Activated naive CD8-positive, alpha-beta T cell treated with anti-CD3 and anti-CD28 coated beads, Interleukin-2, amount 10 ng/mL, durations not matched to agents 7 days and 5 days (primary cell): ENCODE measurements around the gene CARMIL3. TPM values are rescaled to one million over a fixed set of nuclear protein-coding genes. Genes with fewer than 3 reads are reported as not detected.
A peak's percentile ranks its signal among the peaks of the same experiment; 100 is the strongest.

Source experiments
- ATAC-seq: fragments of 150-1000 bp; cut with Tn5 transposase; one replicate; pipeline ENCODE4 v1.10.0; 2021; ENCODE audit warnings: low read depth, moderate library complexity
- POLR2A ChIA-PET: fragments of 350-600 bp; sonication (Branson Sonifier 250); formaldehyde crosslinking; loops from one replicate; lab custom pipeline; 2021; ENCODE audit warnings: antibody characterized with exemption; lab: Charles Lee
- DNase-seq: peaks from one replicate; pipeline ENCODE4 v3.0.0; 2021
- H3K27ac Mint-ChIP-seq: one replicate; pipeline ENCODE4 v1.8.0; 2022; ENCODE audit warnings: mild to moderate bottlenecking, mixed read lengths
- H3K27me3 Mint-ChIP-seq: one replicate; pipeline ENCODE4 v1.8.0; 2022; ENCODE audit warnings: mild to moderate bottlenecking, moderate library complexity, mixed read lengths
- H3K36me3 Mint-ChIP-seq: one replicate; pipeline ENCODE4 v1.8.0; 2021; ENCODE audit warnings: mild to moderate bottlenecking, mixed read lengths
- H3K4me1 Mint-ChIP-seq: one replicate; pipeline ENCODE4 v1.8.0; 2021; ENCODE audit warnings: mixed read lengths
- H3K4me3 Mint-ChIP-seq: one replicate; pipeline ENCODE4 v1.8.0; 2022; ENCODE audit warnings: mild to moderate bottlenecking, moderate library complexity, mixed read lengths
- H3K9me3 Mint-ChIP-seq: one replicate; pipeline ENCODE4 v1.8.0; 2021; ENCODE audit warnings: mixed read lengths
- total RNA-seq, 2 experiments: library from RNA; stranded (reverse); gene quantifications; one replicate each; pipeline ENCODE4 v1.2.3, GENCODE V29; 2021

Gene CARMIL3
- total RNA-seq, 2 experiments from 2014 or later = 0.80 to 0.91 TPM

- Mint-ChIP-seq H3K9me3 (no peaks in the 10 kb centered on the region), H3K4me1 (no peaks in the 10 kb centered on the region), H3K27ac (no peak overlapping the region), H3K36me3 (no peaks in the 10 kb centered on the region), H3K4me3 (no peak overlapping the region), H3K27me3 (peaks cover 2% of the 10 kb centered on the region)
- POLR2A ChIA-PET = no interaction called here
- ATAC-seq = no peak
- DNase-seq = no peak
These were observed 17.6 kb downstream of the CARMIL3 start for GRCh38 chr14:24069411-24069735.

- Mint-ChIP-seq H3K27me3 (peaks cover 2% of the 10 kb centered on the region), H3K9me3 (no peaks in the 10 kb centered on the region), H3K36me3 (no peaks in the 10 kb centered on the region), H3K4me1 (peaks cover 6% of the 10 kb centered on the region), H3K27ac (no peak overlapping the region), H3K4me3 (no peak overlapping the region)
- ATAC-seq = no peak
- POLR2A ChIA-PET = interaction anchor here (1.0 to 1.4 kb wide), 2 partner anchors 10 to 18 kb away, joined by 3 read pairs; partner anchors contain the start of gene CARMIL3
- DNase-seq = no peak
These were observed 18.7 kb downstream of the CARMIL3 start for GRCh38 chr14:24070285-24071143.

GRCh38 chr14:24071144-24071697 is 19.4 kb downstream of the CARMIL3 start, which contains the start of gene CPNE6:
Gene CPNE6, plus strand, starts transcription at chr14:24071562. Its CDS starts 1,375 bp downstream, at chr14:24072937.
- POLR2A ChIA-PET = interaction anchor here (1.0 to 1.4 kb wide), 2 partner anchors 10 to 19 kb away, joined by 3 read pairs; partner anchors contain the start of gene CARMIL3
- H3K4me1 Mint-ChIP-seq = peaks cover 13% of the 10 kb centered on the region
- H3K36me3 Mint-ChIP-seq = no peaks in the 10 kb centered on the region
- no peaks in the 10 kb centered on the region for H3K9me3 Mint-ChIP-seq
- ATAC-seq = no peak
- H3K4me3 Mint-ChIP-seq = no peak within 1 kb of the TSS
- peaks cover 2% of the 10 kb centered on the region for H3K27me3 Mint-ChIP-seq
- peak within 1 kb of the TSS; percentile 33 for H3K27ac Mint-ChIP-seq
- DNase-seq = no peak

GRCh38 chr14:24071836-24072430 is 20.1 kb downstream of the CARMIL3 start:
- no peak overlapping the region for H3K27ac Mint-ChIP-seq
- peaks cover 15% of the 10 kb centered on the region for H3K4me1 Mint-ChIP-seq
- POLR2A ChIA-PET = interaction anchor here (1.4 kb wide), 1 partner anchor 20 kb away, joined by 3 read pairs; the partner anchor contains the start of gene CARMIL3
- H3K27me3 Mint-ChIP-seq = peaks cover 2% of the 10 kb centered on the region
- no peak for DNase-seq
- no peak for ATAC-seq
- H3K36me3 Mint-ChIP-seq = no peaks in the 10 kb centered on the region
- H3K9me3 Mint-ChIP-seq = no peaks in the 10 kb centered on the region
- no peak overlapping the region for H3K4me3 Mint-ChIP-seq

- H3K27me3 Mint-ChIP-seq = peaks cover 2% of the 10 kb centered on the region
- POLR2A ChIA-PET = interaction anchor here (1.2 kb wide), 1 partner anchor 9 kb away, joined by 4 read pairs; no protein-coding TSS in a partner anchor
- H3K9me3 Mint-ChIP-seq = no peaks in the 10 kb centered on the region
- ATAC-seq = no peak
- no peak overlapping the region for H3K27ac Mint-ChIP-seq
- H3K36me3 Mint-ChIP-seq = no peaks in the 10 kb centered on the region
- peaks cover 15% of the 10 kb centered on the region for H3K4me1 Mint-ChIP-seq
- no peak for DNase-seq
- no peak overlapping the region for H3K4me3 Mint-ChIP-seq
These were observed 20.6 kb downstream of the CARMIL3 start for GRCh38 chr14:24072436-24072835.

GRCh38 chr14:24072881-24073877 is 21.4 kb downstream of the CARMIL3 start:
- Mint-ChIP-seq H3K4me1 (peaks cover 15% of the 10 kb centered on the region), H3K36me3 (no peaks in the 10 kb centered on the region), H3K9me3 (no peaks in the 10 kb centered on the region), H3K4me3 (no peak overlapping the region), H3K27me3 (peaks cover 2% of the 10 kb centered on the region), H3K27ac (no peak overlapping the region)
- ATAC-seq (no peak), DNase-seq (no peak)
- POLR2A ChIA-PET = interaction anchor here (0.6 to 1.2 kb wide), 4 partner anchors 8 to 1483 kb away, joined by 3 to 7 read pairs (median 4); no protein-coding TSS in a partner anchor

GRCh38 chr14:24074625-24075484 is 23.0 kb downstream of the CARMIL3 start:
- no peak for DNase-seq
- no peaks in the 10 kb centered on the region for H3K9me3 Mint-ChIP-seq
- ATAC-seq = no peak
- H3K4me3 Mint-ChIP-seq = no peak overlapping the region
- POLR2A ChIA-PET = interaction anchor here (0.7 to 1.9 kb wide), 6 partner anchors 17 to 357 kb away, joined by 3 to 8 read pairs (median 4); partner anchors contain the start of genes DCAF11, NRL and PCK2
- peak overlapping the region; percentile 89 for H3K27ac Mint-ChIP-seq
- H3K4me1 Mint-ChIP-seq = peaks cover 15% of the 10 kb centered on the region
- H3K27me3 Mint-ChIP-seq = peaks cover 2% of the 10 kb centered on the region
- no peaks in the 10 kb centered on the region for H3K36me3 Mint-ChIP-seq

GRCh38 chr14:24075485-24076301 is 23.9 kb downstream of the CARMIL3 start:
- H3K27ac Mint-ChIP-seq = peak overlapping the region; percentile 89
- H3K4me3 Mint-ChIP-seq = peak overlapping the region; percentile 68
- peak; percentile 65 for ATAC-seq
- H3K4me1 Mint-ChIP-seq = peaks cover 24% of the 10 kb centered on the region
- POLR2A ChIA-PET = interaction anchor here (0.7 to 1.9 kb wide), 7 partner anchors 18 to 85 kb away, joined by 3 to 8 read pairs (median 4); partner anchors contain the start of genes DCAF11, NRL and PCK2
- no peaks in the 10 kb centered on the region for H3K27me3 Mint-ChIP-seq
- H3K36me3 Mint-ChIP-seq = no peaks in the 10 kb centered on the region
- no peaks in the 10 kb centered on the region for H3K9me3 Mint-ChIP-seq
- no peak for DNase-seq

GRCh38 chr14:24076302-24076601 is 24.4 kb downstream of the CARMIL3 start:
- no peak overlapping the region for H3K4me3 Mint-ChIP-seq
- no peaks in the 10 kb centered on the region for H3K27me3 Mint-ChIP-seq
- DNase-seq (no peak), ATAC-seq (no peak)
- peaks cover 27% of the 10 kb centered on the region for H3K4me1 Mint-ChIP-seq
- H3K36me3 Mint-ChIP-seq = no peaks in the 10 kb centered on the region
- POLR2A ChIA-PET = interaction anchor here (1.3 to 1.9 kb wide), 5 partner anchors 18 to 84 kb away, joined by 4 to 8 read pairs (median 4); partner anchors contain the start of genes DCAF11, NRL and PCK2
- H3K27ac Mint-ChIP-seq = no peak overlapping the region
- no peaks in the 10 kb centered on the region for H3K9me3 Mint-ChIP-seq

- DNase-seq (no peak), ATAC-seq (no peak)
- Mint-ChIP-seq H3K4me1 (peaks cover 30% of the 10 kb centered on the region), H3K27ac (no peak overlapping the region), H3K27me3 (no peaks in the 10 kb centered on the region), H3K9me3 (no peaks in the 10 kb centered on the region), H3K36me3 (no peaks in the 10 kb centered on the region), H3K4me3 (no peak overlapping the region)
- POLR2A ChIA-PET = interaction anchor here (1.4 kb wide), 1 partner anchor 17 kb away, joined by 4 read pairs; the partner anchor contains the start of gene PCK2
These were observed 25.3 kb downstream of the CARMIL3 start for GRCh38 chr14:24077086-24077485.

GRCh38 chr14:24078146-24078545 is 26.3 kb downstream of the CARMIL3 start:
- POLR2A ChIA-PET = interaction anchor here (4.9 kb wide), 1 partner anchor 16 kb away, joined by 71 read pairs; the partner anchor contains the start of gene PCK2
- DNase-seq (no peak), ATAC-seq (no peak)
- peaks cover 33% of the 10 kb centered on the region for H3K4me1 Mint-ChIP-seq
- no peak overlapping the region for H3K4me3 Mint-ChIP-seq
- H3K27ac Mint-ChIP-seq = no peak overlapping the region
- H3K36me3 Mint-ChIP-seq = no peaks in the 10 kb centered on the region
- H3K27me3 Mint-ChIP-seq = no peaks in the 10 kb centered on the region
- no peaks in the 10 kb centered on the region for H3K9me3 Mint-ChIP-seq
